HG02763 (cell line): ENCODE results near the gene SSC5D.

ENCODE experiments used
- ATAC-seq: cut with Tn5 transposase; IDR thresholded peaks from one replicate; pipeline ENCODE4 v1.9.1; 2021; ENCODE audit warnings: mild to moderate bottlenecking, moderate library complexity; ENCODE audit not compliant: unreplicated experiment

The SSC5D gene

DNA sequence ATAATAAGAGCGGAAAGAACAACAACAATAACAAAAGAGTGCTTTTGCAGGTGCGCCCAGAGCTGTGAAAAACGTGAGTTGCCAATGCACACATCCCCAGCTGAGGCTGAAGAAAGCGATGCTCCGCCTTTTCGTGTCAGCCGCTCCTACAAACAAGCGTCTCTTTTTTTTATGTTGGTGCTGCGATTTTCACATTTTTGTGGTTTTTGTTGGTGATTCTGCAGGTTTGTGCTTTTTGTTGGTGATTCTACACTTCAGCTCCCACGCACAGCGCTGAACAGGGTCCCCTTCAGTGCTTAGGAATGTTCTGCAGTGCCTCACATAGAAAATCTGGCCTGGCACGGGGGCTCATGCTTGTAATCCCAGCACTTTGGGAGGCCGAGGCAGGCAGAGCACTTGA, 64.4 kb downstream of the SSC5D start:
- ATAC-seq: no peak

DNA sequence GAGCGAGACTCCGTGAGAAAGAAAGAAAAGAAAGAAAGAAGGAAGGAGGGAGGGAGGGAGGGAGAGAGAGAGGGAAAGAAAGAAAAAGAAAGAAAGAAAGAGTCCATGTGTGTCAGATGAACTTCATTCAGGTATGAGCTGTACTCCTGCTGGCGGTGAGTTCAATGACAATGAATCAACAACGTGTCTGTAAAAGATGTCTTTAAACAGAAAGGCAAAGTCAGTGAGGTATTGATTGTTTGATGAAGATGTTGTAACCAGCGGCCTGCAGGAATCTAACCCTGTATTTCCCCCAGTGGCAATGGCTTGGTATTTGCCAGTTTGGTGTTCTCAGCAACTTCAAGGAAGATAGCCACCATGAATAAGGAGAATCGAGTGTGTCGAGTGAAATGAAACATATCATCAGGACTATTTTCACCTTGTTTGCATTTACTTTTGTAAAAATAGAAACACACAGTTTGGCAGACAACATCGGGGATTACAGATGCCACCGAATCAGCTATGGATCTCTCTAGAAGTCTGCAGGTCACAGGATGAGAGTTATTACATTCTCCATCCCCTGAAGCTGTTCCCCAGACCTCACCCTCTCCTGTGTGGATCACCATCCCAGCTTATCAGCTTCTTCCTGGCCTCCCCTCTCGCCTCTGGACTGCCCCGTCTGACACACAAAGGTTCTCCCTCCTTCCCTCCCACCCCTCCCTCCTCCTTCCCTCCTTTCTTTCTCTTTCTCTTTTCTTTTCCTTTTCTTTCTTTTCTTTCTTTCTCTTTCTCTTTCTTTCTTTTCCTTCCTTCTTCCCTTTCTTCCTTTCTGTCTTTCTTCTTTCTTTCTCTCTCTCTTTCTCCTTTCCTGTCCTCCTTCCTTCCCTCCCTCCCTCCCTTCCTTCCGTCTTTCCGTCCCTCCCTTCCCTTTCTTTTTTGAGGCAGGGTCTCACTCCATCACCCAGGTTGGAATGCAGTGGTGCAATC, 65.3 kb downstream of the SSC5D start:
- ATAC-seq: no peak

DNA sequence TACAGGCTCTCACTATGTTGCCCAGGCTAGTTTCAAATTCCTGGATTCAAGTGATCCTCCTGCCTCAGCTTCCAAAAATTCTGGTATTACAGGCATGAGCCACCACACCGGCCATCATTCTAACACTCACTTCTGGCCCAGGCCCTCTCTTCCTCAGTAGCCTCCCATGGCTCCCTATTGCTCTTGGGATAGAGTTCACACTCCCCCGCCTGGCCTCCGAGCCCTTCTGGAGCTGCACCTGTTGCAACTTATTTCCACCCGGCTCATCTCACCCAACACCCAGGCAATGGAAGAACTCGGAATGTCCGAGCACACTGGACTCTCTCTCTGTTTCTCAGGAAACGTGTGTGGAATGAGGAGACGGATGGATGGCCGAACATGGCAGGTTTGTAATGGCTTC, 66.1 kb downstream of the SSC5D start:
- ATAC-seq: no peak

DNA sequence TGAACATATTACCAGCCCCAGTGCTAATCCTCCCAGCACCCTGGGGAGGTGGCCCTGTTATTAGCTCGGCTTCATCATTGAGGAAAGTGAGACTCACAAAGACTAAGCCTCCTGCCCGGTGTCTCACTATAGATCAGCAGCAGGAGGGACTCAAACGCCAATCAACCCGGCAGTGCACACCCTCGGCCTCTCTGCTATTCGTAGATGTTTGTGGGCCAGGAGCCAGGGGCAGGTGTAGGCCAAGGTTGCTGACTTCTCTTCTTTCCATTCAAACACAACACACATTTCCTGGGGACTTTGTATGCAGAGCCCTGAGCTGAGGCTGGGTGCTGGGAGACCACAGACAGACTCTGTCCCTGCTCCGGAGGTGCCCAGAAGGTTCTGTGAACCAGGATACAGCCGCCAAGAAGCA, 66.5 kb downstream of the SSC5D start:
- no peak for ATAC-seq

DNA sequence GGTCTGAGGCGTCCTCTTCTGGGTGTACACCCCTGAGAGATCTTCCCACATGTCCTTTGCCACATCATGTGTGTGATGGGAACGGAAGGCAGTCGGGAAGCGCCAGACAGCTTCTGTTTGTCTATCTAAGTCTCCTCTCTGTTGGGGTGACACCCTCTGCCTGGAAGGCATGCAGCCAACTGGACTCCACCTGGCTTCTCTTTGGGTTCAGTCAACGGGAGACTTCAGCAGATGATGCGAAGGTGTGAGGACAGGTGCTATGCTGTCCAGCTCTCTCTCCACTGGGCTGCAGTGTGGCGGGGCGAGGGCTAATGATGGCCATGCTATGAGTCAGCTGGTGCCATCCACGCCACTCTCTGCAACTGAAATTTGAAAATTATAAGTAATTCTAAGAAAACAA, 71.4 kb downstream of the SSC5D start:
- ATAC-seq: no peak

DNA sequence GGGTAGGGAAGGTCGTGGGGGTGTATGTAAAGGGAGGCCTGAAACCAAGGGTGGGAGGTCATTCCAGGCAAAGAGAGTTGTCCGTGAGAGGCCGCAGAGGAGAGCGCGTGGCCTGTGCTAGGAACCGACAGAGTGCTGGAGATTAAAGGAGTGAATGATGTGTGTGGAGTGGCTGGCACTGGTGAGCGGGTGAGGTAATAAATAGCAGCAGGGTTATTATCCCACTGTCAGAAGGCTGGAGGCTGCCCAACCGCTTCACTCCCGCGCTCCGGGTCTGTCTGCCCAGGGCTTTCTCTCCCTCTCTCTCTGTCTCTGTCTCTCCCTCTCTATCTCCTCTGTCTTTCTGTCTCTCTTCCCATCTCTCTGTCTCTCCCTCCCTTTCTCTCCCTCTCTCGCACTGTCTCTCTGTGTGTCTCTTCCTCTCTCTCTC, 75.0 kb downstream of the SSC5D start:
- ATAC-seq: no peak

DNA sequence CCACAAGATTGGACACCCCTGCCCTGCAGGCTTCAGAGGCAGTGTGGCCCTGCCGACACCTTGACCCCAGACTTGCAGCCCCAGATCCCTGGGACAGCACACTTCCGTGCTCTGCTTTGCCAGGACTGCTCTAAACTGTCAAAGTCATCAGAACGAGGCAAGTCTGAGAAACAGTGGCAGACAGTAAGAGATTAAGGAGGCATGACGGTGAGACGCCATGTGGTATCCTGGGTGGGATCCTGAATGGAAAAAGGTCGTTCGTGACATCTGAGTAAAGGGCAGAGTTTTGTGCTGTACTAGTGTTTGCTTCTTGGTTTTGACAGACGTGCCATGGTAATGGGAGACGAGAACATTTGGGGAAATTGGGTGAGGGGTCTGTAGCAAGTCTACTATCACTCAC, 78.6 kb downstream of the SSC5D start:
- no peak for ATAC-seq

DNA sequence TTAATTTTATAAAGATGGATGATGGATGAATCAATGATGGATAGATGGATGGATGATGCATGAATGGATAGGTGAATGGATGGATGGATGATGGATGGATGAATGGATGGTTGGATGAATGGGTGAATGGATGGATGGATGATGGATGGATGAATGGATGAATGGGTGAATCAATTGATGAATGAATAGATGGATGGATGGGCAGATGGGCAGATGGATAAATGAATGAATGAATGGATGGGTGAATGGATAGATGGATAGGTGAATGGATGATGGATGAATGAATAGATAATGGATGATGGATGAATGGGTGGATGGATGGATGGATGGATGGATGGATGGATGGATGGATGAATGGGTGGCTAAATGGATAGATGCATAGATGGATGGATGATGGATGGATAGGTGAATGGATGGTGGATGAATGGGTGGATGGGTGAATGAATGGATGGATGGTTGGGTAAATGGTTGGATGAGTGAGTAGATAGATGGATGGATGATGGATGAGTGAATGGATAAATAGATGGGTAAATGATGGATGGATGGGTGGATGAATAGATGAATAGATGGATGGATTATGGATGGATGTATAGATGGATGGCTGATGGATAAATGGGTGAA, 79.6 kb downstream of the SSC5D start:
- no peak for ATAC-seq
